T-helper 1 cell treated with Interleukin-12 subunit alpha and Interleukin-12 subunit beta and Interleukin-4 antibody, amounts not matched to agents 30 ng/mL and 1 ng/mL, for 36 hours (primary cell): Measurements from ENCODE around the gene C1orf52. TPM values are rescaled to one million over a fixed set of nuclear protein-coding genes. Genes with fewer than 3 reads are reported as not detected.

Experiments
- intact Hi-C: fragments of 100-400 bp; cut with micrococcal nuclease; formaldehyde crosslinking; loops from one replicate; pipeline ENCODE4 v1.15.1; 2024
- total RNA-seq: library from RNA; stranded (reverse); gene quantifications from 2 replicates; pipeline ENCODE4 v1.2.3, GENCODE V29; 2022

Gene C1orf52
- total RNA-seq, 1 donor from 2014 or later, result 24.4 TPM

- intact Hi-C loops, result loop anchor here (1.0 kb wide), 1 partner anchor 295 kb away; no protein-coding TSS in a partner anchor
Observed at GRCh38 chr1:85240643-85241042, 18.8 kb downstream of the C1orf52 start.

GRCh38 chr1:85240174-85240601 lies 19.3 kb downstream of the C1orf52 start:
- intact Hi-C loops, result loop anchor here (1.0 kb wide), 1 partner anchor 295 kb away; no protein-coding TSS in a partner anchor

- intact Hi-C loops, result no loop called here
Observed at GRCh38 chr1:85237613-85238012, 21.8 kb downstream of the C1orf52 start.

GRCh38 chr1:85230305-85230977 lies 29.0 kb downstream of the C1orf52 start:
- intact Hi-C loops, result no loop called here

- intact Hi-C loops, result no loop called here
Observed at GRCh38 chr1:85229574-85230097, 29.8 kb downstream of the C1orf52 start.

- intact Hi-C loops, result no loop called here
Observed at GRCh38 chr1:85228972-85229371, 30.5 kb downstream of the C1orf52 start.

GRCh38 chr1:85225624-85226380 lies 33.7 kb downstream of the C1orf52 start:
- intact Hi-C loops, result no loop called here

GRCh38 chr1:85224734-85225623 lies 34.5 kb downstream of the C1orf52 start:
- intact Hi-C loops, result no loop called here

- intact Hi-C loops, result no loop called here
Observed at GRCh38 chr1:85224295-85224694, 35.2 kb downstream of the C1orf52 start.

GRCh38 chr1:85223334-85223733 lies 36.1 kb downstream of the C1orf52 start:
- intact Hi-C loops, result no loop called here

- intact Hi-C loops, result no loop called here
Observed at GRCh38 chr1:85220756-85221201, 38.7 kb downstream of the C1orf52 start.

GRCh38 chr1:85219853-85220610 lies 39.4 kb downstream of the C1orf52 start:
- intact Hi-C loops, result no loop called here

GRCh38 chr1:85216697-85217096 lies 42.8 kb downstream of the C1orf52 start:
- intact Hi-C loops, result no loop called here

- intact Hi-C loops, result no loop called here
Observed at GRCh38 chr1:85214654-85215053, 44.8 kb downstream of the C1orf52 start.

- intact Hi-C loops, result no loop called here
Observed at GRCh38 chr1:85208488-85208887, 51.0 kb downstream of the C1orf52 start.

GRCh38 chr1:85203573-85204171 lies 55.8 kb downstream of the C1orf52 start:
- intact Hi-C loops, result no loop called here

- intact Hi-C loops, result no loop called here
Observed at GRCh38 chr1:85202864-85203255, 56.6 kb downstream of the C1orf52 start.

GRCh38 chr1:85202092-85202863 lies 57.2 kb downstream of the C1orf52 start:
- intact Hi-C loops, result no loop called here
